AG04449 (cell line): ENCODE results near the gene TRAM2.

Experiments used
- CTCF ChIA-PET: fragments of 350-600 bp; formaldehyde crosslinking; extraction: SDS; loops from one replicate; lab custom pipeline; 2021; ENCODE audit warnings: antibody characterized with exemption; lab: Yijun Ruan, JAX
- POLR2A ChIA-PET: fragments of 400-600, 350-600 bp; formaldehyde crosslinking; extraction: SDS; loops from one replicate; lab custom pipeline; 2020; ENCODE audit warnings: antibody characterized with exemption, inconsistent platforms; lab: Yijun Ruan, JAX
- DNase-seq: peaks from one replicate; pipeline ENCODE4 v3.0.0-alpha.2; 2010; ENCODE audit warnings: low read depth, low spot score
- H3K4me3 ChIP-seq: 2 replicates; pipeline ENCODE4 v1.5.1; 2011; ENCODE audit warnings: low read depth, mild to moderate bottlenecking, control low read depth, low read length
- CTCF ChIP-seq: IDR thresholded peaks from one replicate; pipeline ENCODE4 v1.5.1; 2011; ENCODE audit warnings: mild to moderate bottlenecking, moderate library complexity, low read length, control low read depth, inconsistent platforms; ENCODE audit not compliant: insufficient read depth; ENCODE audit errors: missing control alignments

Gene TRAM2

GRCh38 chr6:52530351-52530750, 46.5 kb downstream of the TRAM2 start:
- POLR2A ChIA-PET, result interaction anchor here (1.1 kb wide), 1 partner anchor 65 kb away, joined by 3 read pairs; no protein-coding TSS in a partner anchor
- DNase-seq, result no peak
- H3K4me3 ChIP-seq, result no peak overlapping the region
- TF ChIP-seq CTCF, result no peak
- CTCF ChIA-PET, result interaction anchor here (1.2 to 1.4 kb wide), 3 partner anchors 11 to 67 kb away, joined by 3 to 4 read pairs (median 3); no protein-coding TSS in a partner anchor

GRCh38 chr6:52529311-52529710, 47.5 kb downstream of the TRAM2 start:
- no peak for DNase-seq
- TF ChIP-seq CTCF, result no peak
- ChIA-PET CTCF (interaction anchor here (1.0 to 2.1 kb wide), 3 partner anchors 113 to 134 kb away, joined by 3 to 9 read pairs (median 5); no protein-coding TSS in a partner anchor), POLR2A (interaction anchor here (0.7 to 1.5 kb wide), 2 partner anchors 10 to 110 kb away, joined by 3 to 6 read pairs; no protein-coding TSS in a partner anchor)
- no peak overlapping the region for H3K4me3 ChIP-seq

GRCh38 chr6:52527436-52527835, 49.4 kb downstream of the TRAM2 start:
- no peak overlapping the region for H3K4me3 ChIP-seq
- DNase-seq, result no peak
- TF ChIP-seq CTCF, result no peak
- CTCF ChIA-PET, result interaction anchor here (1.0 to 4.2 kb wide), 5 partner anchors 10 to 136 kb away, joined by 3 to 18 read pairs (median 5); no protein-coding TSS in a partner anchor
- POLR2A ChIA-PET, result interaction anchor here (0.7 to 1.5 kb wide), 3 partner anchors 12 to 104 kb away, joined by 3 to 6 read pairs (median 5); no protein-coding TSS in a partner anchor

GRCh38 chr6:52526634-52527033, 50.2 kb downstream of the TRAM2 start:
- DNase-seq, result no peak
- H3K4me3 ChIP-seq, result no peak overlapping the region
- no peak for TF ChIP-seq CTCF
- POLR2A ChIA-PET, result interaction anchor here (0.7 to 1.0 kb wide), 3 partner anchors 12 to 137 kb away, joined by 3 to 6 read pairs (median 3); no protein-coding TSS in a partner anchor
- CTCF ChIA-PET, result interaction anchor here (0.9 to 4.2 kb wide), 3 partner anchors 11 to 126 kb away, joined by 3 to 18 read pairs (median 4); no protein-coding TSS in a partner anchor

GRCh38 chr6:52524918-52525317, 51.9 kb downstream of the TRAM2 start:
- no peak for DNase-seq
- H3K4me3 ChIP-seq, result no peak overlapping the region
- CTCF ChIA-PET, result interaction anchor here (1.1 to 4.2 kb wide), 4 partner anchors 13 to 126 kb away, joined by 3 to 18 read pairs (median 5); no protein-coding TSS in a partner anchor
- POLR2A ChIA-PET, result no interaction called here
- no peak for TF ChIP-seq CTCF

GRCh38 chr6:52523378-52524142, 53.3 kb downstream of the TRAM2 start:
- ChIA-PET POLR2A (interaction anchor here (1.0 kb wide), 1 partner anchor 16 kb away, joined by 3 read pairs; no protein-coding TSS in a partner anchor), CTCF (interaction anchor here (1.0 to 4.2 kb wide), 6 partner anchors 11 to 140 kb away, joined by 3 to 18 read pairs (median 4); no protein-coding TSS in a partner anchor)
- DNase-seq, result no peak
- TF ChIP-seq CTCF, result no peak
- no peak overlapping the region for H3K4me3 ChIP-seq
